HepG2 (cell line): ENCODE results near the gene CHTF18. TPM values are rescaled to one million over a fixed set of nuclear protein-coding genes. Genes with fewer than 3 reads are reported as not detected.

Experiments
- ATAC-seq: fragments of 200-7000 bp; cut with Tn5 transposase; 3 replicates; pipeline ENCODE4 v1.9.1; 2020; ENCODE audit warnings: mild to moderate bottlenecking, moderate library complexity
- BruUV-seq: library from RNA; stranded (reverse); fragments of 400-500 nt; replicated peaks from 2 replicates; lab custom pipeline; 2021; lab: Mats Ljungman, UMichigan
- CTCF ChIA-PET: fragments of 300-600 bp; formaldehyde crosslinking; extraction: SDS; loops from one replicate; lab custom pipeline; 2021; ENCODE audit warnings: low total read pairs, inconsistent platforms, low intra/inter-chr PET ratio; lab: Yijun Ruan, JAX
- POLR2A ChIA-PET: fragments of 350-600 bp; sonication (Branson Sonifier 250); formaldehyde crosslinking; loops from one replicate; lab custom pipeline; 2020; ENCODE audit warnings: antibody characterized with exemption, inconsistent platforms; lab: Yijun Ruan, JAX
- DNase-seq: peaks from one replicate; pipeline ENCODE4 v3.0.0-alpha.2; 2015; ENCODE audit warnings: low spot score
- FAIRE-seq: peaks from 3 replicates; lab custom pipeline; 2011; peaks lifted over from hg19 to GRCh38; lab: Jason Lieb, UNC
- H2AFZ ChIP-seq: one replicate; pipeline ENCODE4 v1.6.1; 2011; ENCODE audit warnings: low read length, inconsistent platforms
- H3K27ac ChIP-seq: fragments of 300-600 bp; 3 replicates; pipeline ENCODE4 v1.8.0; 2011; ENCODE audit warnings: mixed run types, mild to moderate bottlenecking, mixed read lengths, low read length, inconsistent platforms; ENCODE audit not compliant: insufficient read depth; ENCODE audit errors: extremely low read length
- H3K27me3 ChIP-seq, 2 experiments: fragments of 200-600 bp in 1 of 2; 2 replicates in 1 of 2; 3 replicates in 1 of 2; pipeline versions ENCODE4 v1.6.0 to v1.8.0; 2011; ENCODE audit warnings: low read length in 2 of 2, mild to moderate bottlenecking in 2 of 2, moderate library complexity in 2 of 2, inconsistent platforms in 1 of 2; ENCODE audit not compliant: insufficient read depth in 2 of 2, control insufficient read depth in 1 of 2
- H3K36me3 ChIP-seq, 2 experiments: fragments of 200-600 bp in 1 of 2; replicated peaks in 1 of 2; 2 replicates in 1 of 2; 3 replicates in 1 of 2; pipeline versions ENCODE4 v1.5.1 to v1.8.0; 2011; ENCODE audit warnings: low read length in 2 of 2, inconsistent platforms in 1 of 2; ENCODE audit not compliant: insufficient read depth in 2 of 2, control insufficient read depth in 1 of 2
- H3K4me1 ChIP-seq: 2 replicates; pipeline ENCODE4 v1.5.1; 2012; ENCODE audit warnings: low read length, inconsistent platforms; ENCODE audit not compliant: insufficient read depth
- H3K4me2 ChIP-seq: 2 replicates; pipeline ENCODE4 v1.6.0; 2011; ENCODE audit warnings: low read depth, low read length, inconsistent platforms
- H3K4me3 ChIP-seq, 3 experiments: fragments of 200-600 bp in 1 of 3; sonication (generic), shearing (Covaris generic) in 1 of 3; replicated peaks in 1 of 3; 2 replicates each; pipeline ENCODE4 v1.5.1; 2011 to 2016; ENCODE audit warnings: low read length in 3 of 3, inconsistent platforms in 2 of 3, low read depth in 2 of 3, mild to moderate bottlenecking in 2 of 3, control low read depth in 1 of 3, mixed read lengths in 1 of 3; ENCODE audit not compliant: insufficient read depth in 1 of 3
- H3K79me2 ChIP-seq: one replicate; pipeline ENCODE4 v1.6.1; 2011; ENCODE audit warnings: low read length, inconsistent platforms; ENCODE audit not compliant: insufficient read depth
- H3K9ac ChIP-seq: 2 replicates; pipeline ENCODE4 v1.6.0; 2011; ENCODE audit warnings: mild to moderate bottlenecking, low read depth, low read length, inconsistent platforms; ENCODE audit not compliant: insufficient read depth
- H3K9me3 ChIP-seq: 2 replicates; pipeline ENCODE4 v1.5.1; 2012; ENCODE audit warnings: mild to moderate bottlenecking, low read length
- H4K20me1 ChIP-seq: 2 replicates; pipeline ENCODE4 v1.6.0; 2011; ENCODE audit warnings: inconsistent platforms, mild to moderate bottlenecking, low read length, moderate library complexity; ENCODE audit not compliant: insufficient read depth
- CHD4 ChIP-seq: fragments of 200-600 bp; sonication (generic); IDR thresholded peaks from 2 replicates; pipeline ENCODE4 v1.7.0; 2017; ENCODE audit warnings: mild to moderate bottlenecking, low read length, borderline replicate concordance
- EP300 ChIP-seq, 3 experiments: sonication (generic) in 1 of 3; formaldehyde crosslinking in 1 of 3; IDR thresholded peaks; 2 replicates each; pipeline versions ENCODE4 v1.5.1 to v1.6.1; 2011 to 2020; ENCODE audit warnings: low read depth in 2 of 3, low read length in 2 of 3, borderline replicate concordance in 1 of 3, improper control_type of control experiment in 1 of 3, mild to moderate bottlenecking in 1 of 3, missing genetic modification reagents in 1 of 3, moderate library complexity in 1 of 3
- HMG20A ChIP-seq: IDR thresholded peaks from 2 replicates; pipeline ENCODE4 v1.6.1; 2016; ENCODE audit warnings: borderline replicate concordance
- IRF2 ChIP-seq: IDR thresholded peaks from 2 replicates; pipeline ENCODE4 v1.6.1; 2018; ENCODE audit warnings: missing genetic modification reagents, missing compliant biosample characterization
- MAF1 ChIP-seq: sonication (generic); formaldehyde crosslinking; IDR thresholded peaks from 2 replicates; pipeline ENCODE4 v1.5.0; 2020; ENCODE audit warnings: missing genetic modification reagents, borderline replicate concordance
- PAWR ChIP-seq: sonication (generic); formaldehyde crosslinking; IDR thresholded peaks from 2 replicates; pipeline ENCODE4 v1.4.0; 2020; ENCODE audit warnings: missing genetic modification reagents, mild to moderate bottlenecking, borderline replicate concordance
- PHF5A ChIP-seq: IDR thresholded peaks from one replicate; pipeline ENCODE4 v1.6.1; 2018; ENCODE audit warnings: low read depth, missing genetic modification reagents; ENCODE audit not compliant: unreplicated experiment
- RBFOX2 ChIP-seq: fragments of 200-400 bp; formaldehyde crosslinking; IDR thresholded peaks from 2 replicates; pipeline ENCODE4 v1.6.1; 2017; ENCODE audit warnings: low read depth, mild to moderate bottlenecking, low read length
- SALL2 ChIP-seq: sonication (generic); formaldehyde crosslinking; IDR thresholded peaks from 2 replicates; pipeline ENCODE4 v1.8.1; 2023; ENCODE audit warnings: mild to moderate bottlenecking, missing genetic modification reagents, inconsistent platforms
- SRSF1 ChIP-seq: fragments of 200-400 bp; formaldehyde crosslinking; optimal IDR thresholded peaks from 2 replicates; pipeline ENCODE3; 2017; ENCODE audit warnings: mild to moderate bottlenecking, low read depth, low read length, moderate library complexity
- TMF1 ChIP-seq: sonication (generic); formaldehyde crosslinking; IDR thresholded peaks from 2 replicates; pipeline ENCODE4 v1.8.1; 2022; ENCODE audit warnings: low read depth, missing genetic modification reagents
- ZNF232 ChIP-seq: sonication (generic); formaldehyde crosslinking; IDR thresholded peaks from 2 replicates; pipeline ENCODE4 v1.4.0; 2020; ENCODE audit warnings: missing genetic modification reagents, borderline replicate concordance
- ZNF251 ChIP-seq: sonication (generic); formaldehyde crosslinking; IDR thresholded peaks from 2 replicates; pipeline ENCODE4 v1.9.0; 2021; ENCODE audit warnings: mild to moderate bottlenecking, missing genetic modification reagents
- ZNF335 ChIP-seq: sonication (generic); formaldehyde crosslinking; IDR thresholded peaks from 2 replicates; pipeline ENCODE4 v1.4.0; 2020; ENCODE audit warnings: missing genetic modification reagents
- ZNF44 ChIP-seq: sonication (generic); formaldehyde crosslinking; IDR thresholded peaks from 2 replicates; pipeline ENCODE4 v1.5.1; 2020; ENCODE audit warnings: mild to moderate bottlenecking, missing genetic modification reagents
- ZNF746 ChIP-seq: sonication (generic); formaldehyde crosslinking; IDR thresholded peaks from 2 replicates; pipeline ENCODE4 v1.8.0; 2022; ENCODE audit warnings: mild to moderate bottlenecking, missing genetic modification reagents
- ZNF790 ChIP-seq: sonication (generic); formaldehyde crosslinking; IDR thresholded peaks from 2 replicates; pipeline ENCODE4 v1.8.0; 2022; ENCODE audit warnings: missing genetic modification reagents, mild to moderate bottlenecking, borderline replicate concordance
- WGBS: methylation state at CpG from one replicate; pipeline ENCODE4 v1.1.6; 2017; ENCODE audit warnings: low lambda C conversion rate; 5-methylcytosine and 5-hydroxymethylcytosine counted together
- in situ Hi-C: cut with HindIII; loops from 2 replicates; pipeline ENCODE4 v1.10.0; 2017; ENCODE audit warnings: low pct_unique_long_range_greater_than_20kb; ENCODE audit not compliant: extremely low pct_ligation_motif_present
- intact Hi-C: fragments of 100-400 bp; cut with micrococcal nuclease; formaldehyde crosslinking; loops from one replicate; pipeline ENCODE4 v1.10.0; 2022; ENCODE audit not compliant: unreplicated experiment
- polyA plus RNA-seq, 8 experiments: library from polyadenylated mRNA; depleted of rRNA in 3 of 8; stranded (reverse) in 7 of 8; unstranded in 1 of 8; fragments of >200 nt; fragmentation: Illumina TruSeq in 4 of 8; extraction: Trizol in 4 of 8; gene quantifications; 2 replicates each; pipeline versions ENCODE4 v1.2.1 to v1.2.3, GENCODE V29; 2011 to 2016; ENCODE audit warnings: low read depth in 4 of 8, missing spikeins in 1 of 8, mixed read lengths in 1 of 8; ENCODE audit not compliant: insufficient read depth in 1 of 8
- total RNA-seq, 5 experiments: library from RNA; depleted of rRNA; stranded (reverse); fragments of >200 nt; fragmentation: Illumina TruSeq; extraction: Trizol; gene quantifications; 2 replicates each; pipeline ENCODE4 v1.2.3, GENCODE V29; 2016; ENCODE audit warnings: low read depth in 1 of 5
- TF ChIP-seq, protein P1 (sequence below): sonication (generic); formaldehyde crosslinking; IDR thresholded peaks from 2 replicates; pipeline ENCODE4 v1.8.0; 2022; ENCODE audit warnings: missing genetic modification reagents, mild to moderate bottlenecking, moderate library complexity, borderline replicate concordance
- TF ChIP-seq, protein P2 (sequence below): sonication (generic); formaldehyde crosslinking; IDR thresholded peaks from 2 replicates; pipeline ENCODE4 v1.5.0; 2020; ENCODE audit warnings: missing genetic modification reagents, mild to moderate bottlenecking, borderline replicate concordance

Gene CHTF18
- total and polyA plus RNA-seq, 2 of the 13 experiments (the other 11 are each of a cell fraction or from before 2014, with no cell fraction given): 8.6 to 22.9 TPM

DNA sequence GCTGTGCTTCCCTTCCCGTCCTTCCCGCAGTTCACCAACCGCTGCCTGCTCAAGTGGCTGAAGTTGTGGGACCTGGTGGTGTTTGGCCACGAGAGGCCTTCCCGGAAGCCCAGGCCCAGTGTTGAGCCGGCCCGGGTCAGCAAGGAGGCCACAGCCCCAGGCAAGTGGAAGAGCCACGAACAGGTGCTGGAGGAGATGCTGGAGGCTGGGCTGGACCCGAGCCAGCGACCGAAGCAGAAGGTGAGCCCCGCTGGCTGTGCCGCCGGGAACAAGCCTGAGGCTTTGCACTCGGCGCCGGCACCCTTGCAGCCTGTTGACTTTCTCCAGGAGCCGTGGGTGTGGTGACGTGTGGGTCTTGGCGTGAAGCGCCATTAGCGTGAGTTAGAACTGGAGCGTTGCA, 2.7 kb downstream of the CHTF18 start:
- TF ChIP-seq ZNF746 (CRISPR knock-in tag) (no peak), SALL2 (CRISPR knock-in tag) (no peak), HMG20A (CRISPR knock-in tag) (no peak), ZNF232 (no peak), ZNF335 (CRISPR knock-in tag) (no peak), SRSF1 (no peak), ZNF790 (CRISPR knock-in tag) (no peak), PHF5A (CRISPR knock-in tag) (no peak), ZNF44 (CRISPR knock-in tag) (no peak), CHD4 (no peak), ZNF251 (CRISPR knock-in tag) (no peak), MAF1 (no peak), PAWR (CRISPR knock-in tag) (no peak), EP300 (IDR thresholded peaks at IDR 0.05; ENCODE audit: low read depth in 2 of 2, low read length in 2 of 2) (no peak), EP300 (CRISPR knock-in tag; IDR thresholded peaks at IDR 0.05; ENCODE audit: borderline replicate concordance) (no peak), RBFOX2 (no peak), TMF1 (CRISPR knock-in tag) (no peak), IRF2 (CRISPR knock-in tag) (no peak)
- TF ChIP-seq, protein P1, sequence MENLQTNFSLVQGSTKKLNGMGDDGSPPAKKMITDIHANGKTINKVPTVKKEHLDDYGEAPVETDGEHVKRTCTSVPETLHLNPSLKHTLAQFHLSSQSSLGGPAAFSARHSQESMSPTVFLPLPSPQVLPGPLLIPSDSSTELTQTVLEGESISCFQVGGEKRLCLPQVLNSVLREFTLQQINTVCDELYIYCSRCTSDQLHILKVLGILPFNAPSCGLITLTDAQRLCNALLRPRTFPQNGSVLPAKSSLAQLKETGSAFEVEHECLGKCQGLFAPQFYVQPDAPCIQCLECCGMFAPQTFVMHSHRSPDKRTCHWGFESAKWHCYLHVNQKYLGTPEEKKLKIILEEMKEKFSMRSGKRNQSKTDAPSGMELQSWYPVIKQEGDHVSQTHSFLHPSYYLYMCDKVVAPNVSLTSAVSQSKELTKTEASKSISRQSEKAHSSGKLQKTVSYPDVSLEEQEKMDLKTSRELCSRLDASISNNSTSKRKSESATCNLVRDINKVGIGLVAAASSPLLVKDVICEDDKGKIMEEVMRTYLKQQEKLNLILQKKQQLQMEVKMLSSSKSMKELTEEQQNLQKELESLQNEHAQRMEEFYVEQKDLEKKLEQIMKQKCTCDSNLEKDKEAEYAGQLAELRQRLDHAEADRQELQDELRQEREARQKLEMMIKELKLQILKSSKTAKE (CRISPR knock-in tag): no peak
- TF ChIP-seq, protein P2, sequence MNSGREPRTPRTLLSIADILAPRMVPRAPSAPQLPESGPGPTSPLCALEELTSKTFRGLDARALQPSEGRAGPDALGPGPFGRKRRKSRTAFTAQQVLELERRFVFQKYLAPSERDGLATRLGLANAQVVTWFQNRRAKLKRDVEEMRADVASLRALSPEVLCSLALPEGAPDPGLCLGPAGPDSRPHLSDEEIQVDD (CRISPR knock-in tag): no peak
- WGBS: 100% methylated on average over 7 of the region's 23 CpGs
- DNase-seq: no peak
- H3K79me2 ChIP-seq: peaks cover 3% of the 10 kb centered on the region
- CTCF ChIA-PET: no interaction called here
- POLR2A ChIA-PET: no interaction called here
- H2AFZ ChIP-seq: no peak overlapping the region
- H3K27me3 ChIP-seq: no peaks in the 10 kb centered on the region
- no peak overlapping the region for H3K4me3 ChIP-seq
- H3K9me3 ChIP-seq: no peaks in the 10 kb centered on the region
- FAIRE-seq: no peak
- intact Hi-C loops: no loop called here
- BruUV-seq: no TSS peak
- no peaks in the 10 kb centered on the region for H4K20me1 ChIP-seq
- H3K27ac ChIP-seq: no peak overlapping the region
- no peak for ATAC-seq
- H3K36me3 ChIP-seq: peaks cover 5 to 8% of the 10 kb centered on the region in 2 experiments; a peak in 3 of 5 replicates
- no peak overlapping the region for H3K4me2 ChIP-seq
- peaks cover 15% of the 10 kb centered on the region for H3K4me1 ChIP-seq
- in situ Hi-C loops: no loop called here
- no peak overlapping the region for H3K9ac ChIP-seq
